Brain microvascular endothelial cell (primary cell): ENCODE data around the gene KLHL17.
"Not testable (repeated sequence)": the region's sequence is repeated elsewhere in the genome, so short reads cannot be mapped to it uniquely, and the experiment has no call there.

Experiments used
- DNase-seq: peaks from one replicate; pipeline ENCODE4 v3.0.0-alpha.2; 2020
- H3K27ac ChIP-seq: fragments of 250-450 bp; sonication (Bioruptor Pico); 2 replicates; pipeline ENCODE4 v1.5.1; 2020; ENCODE audit warnings: mild to moderate bottlenecking, moderate library complexity
- H3K27me3 ChIP-seq: fragments of 250-450 bp; sonication (Bioruptor Pico); replicated peaks from 2 replicates; pipeline ENCODE4 v1.5.1; 2020; ENCODE audit warnings: mild to moderate bottlenecking
- H3K36me3 ChIP-seq: fragments of 250-450 bp; sonication (Bioruptor Pico); replicated peaks from 2 replicates; pipeline ENCODE4 v1.5.1; 2020; ENCODE audit warnings: mild to moderate bottlenecking
- H3K4me3 ChIP-seq: 2 replicates; pipeline ENCODE4 v1.5.1; 2011; ENCODE audit warnings: low read depth, mild to moderate bottlenecking, control low read depth, low read length, moderate library complexity
- CTCF ChIP-seq: IDR thresholded peaks from 2 replicates; pipeline ENCODE4 v1.5.1; 2011; ENCODE audit warnings: low read depth, mild to moderate bottlenecking, moderate library complexity, low read length, control low read depth, inconsistent platforms; ENCODE audit errors: missing control alignments
- in situ Hi-C: cut with HindIII; loops from 2 replicates; pipeline ENCODE4 v1.10.0; 2017; ENCODE audit warnings: low sequenced_read_pairs, low pct_ligation_motif_present

The KLHL17 gene

GRCh38 chr1:1004420-1004779 is 44.0 kb downstream of the KLHL17 start:
- H3K27ac ChIP-seq, result no peak overlapping the region
- no peak for TF ChIP-seq CTCF
- H3K36me3 ChIP-seq, result no peaks in the 10 kb centered on the region
- no peak for DNase-seq
- in situ Hi-C loops, result no loop called here
- H3K27me3 ChIP-seq, result no peaks in the 10 kb centered on the region
- H3K4me3 ChIP-seq, result no peak overlapping the region

- H3K27me3 ChIP-seq, result no peaks in the 10 kb centered on the region
- H3K27ac ChIP-seq, result no peak overlapping the region
- no peak for DNase-seq
- no peaks in the 10 kb centered on the region for H3K36me3 ChIP-seq
- TF ChIP-seq CTCF, result no peak
- in situ Hi-C loops, result no loop called here
- H3K4me3 ChIP-seq, result no peak overlapping the region
Observed at GRCh38 chr1:1004780-1005697, 44.7 kb downstream of the KLHL17 start.

- H3K27me3 ChIP-seq, result no peaks in the 10 kb centered on the region
- H3K27ac ChIP-seq, result no peak overlapping the region
- H3K36me3 ChIP-seq, result no peaks in the 10 kb centered on the region
- in situ Hi-C loops, result no loop called here
- no peak overlapping the region for H3K4me3 ChIP-seq
- TF ChIP-seq CTCF, result no peak
- no peak for DNase-seq
Observed at GRCh38 chr1:1005774-1006304, 45.5 kb downstream of the KLHL17 start.

- H3K36me3 ChIP-seq, result no peaks in the 10 kb centered on the region
- no peak for DNase-seq
- H3K27me3 ChIP-seq, result no peaks in the 10 kb centered on the region
- in situ Hi-C loops, result no loop called here
- no peak for TF ChIP-seq CTCF
- H3K27ac ChIP-seq, result no peak overlapping the region
- H3K4me3 ChIP-seq, result no peak overlapping the region
Observed at GRCh38 chr1:1006305-1007159, 46.1 kb downstream of the KLHL17 start.

- in situ Hi-C loops, DNase-seq, H3K4me3 ChIP-seq, H3K36me3 ChIP-seq, H3K27ac ChIP-seq, H3K27me3 ChIP-seq: not testable (repeated sequence)
Observed at GRCh38 chr1:1010131-1010530, 49.7 kb downstream of the KLHL17 start.

GRCh38 chr1:1011396-1011949 is 51.1 kb downstream of the KLHL17 start:
- H3K4me3 ChIP-seq, result no peak overlapping the region
- no peaks in the 10 kb centered on the region for H3K36me3 ChIP-seq
- in situ Hi-C loops, result no loop called here
- TF ChIP-seq CTCF, result no peak
- no peaks in the 10 kb centered on the region for H3K27me3 ChIP-seq
- no peak overlapping the region for H3K27ac ChIP-seq
- no peak for DNase-seq

- peak overlapping the region; percentile 69 for H3K4me3 ChIP-seq
- H3K27me3 ChIP-seq, H3K36me3 ChIP-seq, in situ Hi-C loops, DNase-seq: not testable (repeated sequence)
- peak overlapping the region; percentile 71 for H3K27ac ChIP-seq
Observed at GRCh38 chr1:1012736-1013104, 52.3 kb downstream of the KLHL17 start.
